GF-D8 (cell line): ENCODE measurements around the gene AGPS.

Experiments
- DNase-seq: peaks from one replicate; lab custom pipeline; 2025; lab: John Stamatoyannopoulos, UW

The AGPS gene

DNA sequence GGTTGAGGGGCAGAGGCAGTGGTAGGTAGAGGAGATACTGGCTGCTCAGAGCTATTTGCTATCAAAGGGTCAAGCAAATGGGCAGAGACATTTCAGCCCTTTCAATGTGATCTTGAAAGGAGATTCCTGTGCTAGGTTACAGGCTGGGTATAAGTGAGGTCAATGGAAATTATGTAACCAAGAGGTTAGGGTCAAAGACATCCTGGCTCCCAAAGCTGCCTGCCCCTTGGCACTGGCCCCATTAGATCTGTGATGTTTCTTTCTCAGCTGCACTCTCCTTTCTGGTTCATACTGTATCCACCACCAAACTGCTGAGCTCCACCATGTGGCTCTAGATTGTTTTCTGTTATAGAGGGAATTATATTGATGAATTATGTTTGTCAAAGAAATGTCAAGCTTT lies 200.4 kb downstream of the AGPS start:
- DNase-seq: no peak

DNA sequence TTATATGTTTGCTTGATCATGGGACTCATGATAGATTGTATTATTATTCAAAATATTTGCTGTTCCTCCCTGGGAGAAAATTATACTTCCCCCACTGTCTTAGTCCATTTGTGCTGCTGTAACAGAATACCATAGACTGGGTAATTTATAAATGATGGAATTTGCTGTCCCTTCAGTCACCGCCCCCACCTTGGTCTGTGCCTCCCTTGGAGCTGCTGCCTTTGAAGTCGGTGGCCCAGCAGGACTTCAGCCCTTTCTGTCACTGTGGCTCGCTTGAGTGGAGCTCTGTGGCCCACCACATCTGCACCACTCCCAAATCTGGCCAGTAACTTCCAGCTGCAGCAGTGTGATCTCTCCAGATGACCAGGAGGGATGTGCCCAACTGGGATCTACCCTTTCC lies 200.8 kb downstream of the AGPS start:
- DNase-seq: no peak
